ENCODE data around the gene PIGQ. TPM values are rescaled to one million over a fixed set of nuclear protein-coding genes. Genes with fewer than 3 reads are reported as not detected.
A peak's percentile ranks its signal among the peaks of the same experiment; 100 is the strongest.

PIGQ gene
- polyA plus RNA-seq, 3 donors = 11.4 to 39.8 (median 12.1) TPM

GRCh38 chr16:591231-591630, 21.5 kb downstream of the PIGQ start:
- Histone ChIP-seq H3K79me2 (ENCODE audit: insufficient read depth, low read length) (peaks cover 74% of the 10 kb centered on the region), H3K4me3 (replicated peaks in 1 of 3; ENCODE audit: low read depth in 2 of 3, low read length in 3 of 3) (peak overlapping the region in 2 of 3 experiments; percentile 85 to 92), H3K27me3 (ENCODE audit: control insufficient read depth in 2 of 2, insufficient read depth in 2 of 2, low read length in 2 of 2) (no peaks in the 10 kb centered on the region), H3K36me3 (replicated peaks in 1 of 2; ENCODE audit: control insufficient read depth in 1 of 2, insufficient read depth in 2 of 2, low read length in 2 of 2) (peaks cover 0 to under 1% of the 10 kb centered on the region in 2 donors), H2AFZ (ENCODE audit: insufficient read depth, low read depth, low read length, poor library complexity, severe bottlenecking) (no peak overlapping the region), H4K20me1 (ENCODE audit: insufficient read depth, low read length) (peaks cover 35% of the 10 kb centered on the region), H3K9ac (ENCODE audit: insufficient read depth, low read length, poor library complexity, severe bottlenecking) (peak overlapping the region; percentile 85), H3K4me1 (ENCODE audit: control insufficient read depth in 1 of 2, insufficient read depth in 2 of 2, low read length in 2 of 2) (peaks cover 70 to 78% of the 10 kb centered on the region in 2 donors), H3K27ac (ENCODE audit: low read depth in 1 of 2, low read length in 2 of 2) (peak overlapping the region; percentile 20 to 81), H3K9me3 (replicated peaks in 1 of 2; ENCODE audit: control insufficient read depth in 1 of 2, insufficient read depth in 1 of 2, low read length in 2 of 2) (no peaks in the 10 kb centered on the region), H3K4me2 (replicated peaks; ENCODE audit: extremely low read depth, low read length, poor library complexity, severe bottlenecking) (peak overlapping the region; percentile 87)
- peak overlapping the region; percentile 87 to 95 for H3K4me3 Mint-ChIP-seq
- peaks cover 0 to 3% (median 0%) of the 10 kb centered on the region in 7 donors for H3K9me3 Mint-ChIP-seq
- WGBS (ENCODE audit: insufficient coverage) = 97% methylated on average over 3 of the region's 8 CpGs
- H3K27me3 Mint-ChIP-seq (ENCODE audit: low read depth in 3 of 3) = peaks cover under 1 to 4% (median 2%) of the 10 kb centered on the region in 3 donors
- intact Hi-C loops (cut with micrococcal nuclease) = no loop called here
- peak overlapping the region; percentile 82 to 94 (median 87) for H3K27ac Mint-ChIP-seq
- H3K36me3 Mint-ChIP-seq = peaks cover 9 to 12% of the 10 kb centered on the region in 2 donors
- no peak for DNase-seq
- TF ChIP-seq CTCF (IDR thresholded peaks at IDR 0.05) = no peak
- H3K4me1 Mint-ChIP-seq = peaks cover 67% of the 10 kb centered on the region

- H3K4me1 Mint-ChIP-seq = peaks cover 74% of the 10 kb centered on the region
- H3K9ac ChIP-seq (ENCODE audit: insufficient read depth, low read length, poor library complexity, severe bottlenecking) = peak overlapping the region; percentile 30
Observed at GRCh38 chr16:591892-592517, 22.2 kb downstream of the PIGQ start.

More at GRCh38 chr16:591892-592517, 22.2 kb downstream of the PIGQ start:
- H3K27me3 ChIP-seq (ENCODE audit: control insufficient read depth in 2 of 2, insufficient read depth in 2 of 2, low read length in 2 of 2) = no peaks in the 10 kb centered on the region
- no peaks in the 10 kb centered on the region for H3K9me3 ChIP-seq (replicated peaks in 1 of 2; ENCODE audit: control insufficient read depth in 1 of 2, insufficient read depth in 1 of 2, low read length in 2 of 2)
- 73% methylated on average over 14 of the region's 15 CpGs for WGBS (ENCODE audit: insufficient coverage)
- peak overlapping the region; percentile 81 to 83 for H3K27ac ChIP-seq (ENCODE audit: low read depth in 1 of 2, low read length in 2 of 2)
- intact Hi-C loops (cut with micrococcal nuclease) = no loop called here
- peaks cover 77 to 85% of the 10 kb centered on the region in 2 donors for H3K4me1 ChIP-seq (ENCODE audit: control insufficient read depth in 1 of 2, insufficient read depth in 2 of 2, low read length in 2 of 2)
- H2AFZ ChIP-seq (ENCODE audit: insufficient read depth, low read depth, low read length, poor library complexity, severe bottlenecking) = no peak overlapping the region
- peaks cover 0 to 4% (median 2%) of the 10 kb centered on the region in 3 donors for H3K27me3 Mint-ChIP-seq (ENCODE audit: low read depth in 3 of 3)
- peak overlapping the region; percentile 87 for H3K4me2 ChIP-seq (replicated peaks; ENCODE audit: extremely low read depth, low read length, poor library complexity, severe bottlenecking)
- peaks cover 42% of the 10 kb centered on the region for H4K20me1 ChIP-seq (ENCODE audit: insufficient read depth, low read length)
- H3K36me3 Mint-ChIP-seq = peaks cover 15 to 19% of the 10 kb centered on the region in 2 donors
- peaks cover 82% of the 10 kb centered on the region for H3K79me2 ChIP-seq (ENCODE audit: insufficient read depth, low read length)
- DNase-seq = no peak
- peaks cover 0 to 7% of the 10 kb centered on the region in 2 donors for H3K36me3 ChIP-seq (replicated peaks in 1 of 2; ENCODE audit: control insufficient read depth in 1 of 2, insufficient read depth in 2 of 2, low read length in 2 of 2)
- H3K4me3 Mint-ChIP-seq = peak overlapping the region; percentile 87 to 95
- peak overlapping the region in 2 of 3 experiments; percentile 17 to 92 for H3K4me3 ChIP-seq (replicated peaks in 1 of 3; ENCODE audit: low read depth in 2 of 3, low read length in 3 of 3)
- peaks cover 0 to 3% (median 0%) of the 10 kb centered on the region in 7 donors for H3K9me3 Mint-ChIP-seq
- no peak for TF ChIP-seq CTCF (IDR thresholded peaks at IDR 0.05)
- peak overlapping the region; percentile 82 to 96 (median 93) for H3K27ac Mint-ChIP-seq

All from CD14-positive monocyte (primary cell).